ENCODE measurements around the gene HTR1E.
"Not testable (repeated sequence)": the region's sequence is repeated elsewhere in the genome, so short reads cannot be mapped to it uniquely, and the experiment has no call there.

GRCh38 chr6:86897265-86897664 is 40.1 kb upstream of the HTR1E start:
- TF ChIP-seq POLR2A, CTCF (IDR thresholded peaks at IDR 0.05): not testable (repeated sequence)

Data from Peyer's patch (tissue), 4 donors.